NB4 (cell line): Measurements from ENCODE around the gene GAD2.

Experiments used
- DNase-seq: peaks from one replicate; pipeline ENCODE4 v3.0.0; 2010; ENCODE audit warnings: low read depth
- H3K4me3 ChIP-seq: one replicate; pipeline ENCODE4 v1.5.1; 2011; ENCODE audit warnings: mild to moderate bottlenecking, low read depth, low read length, moderate library complexity
- MYC ChIP-seq: IDR thresholded peaks from 2 replicates; pipeline ENCODE4 v1.6.1; 2011; ENCODE audit warnings: low read depth, low read length
- POLR2A ChIP-seq: IDR thresholded peaks from 2 replicates; pipeline ENCODE4 v1.6.1; 2011; ENCODE audit warnings: mild to moderate bottlenecking; ENCODE audit not compliant: insufficient read length; ENCODE audit errors: extremely low read depth
- TF ChIP-seq, protein P1 (sequence below): IDR thresholded peaks from 2 replicates; pipeline ENCODE4 v1.6.1; 2011; ENCODE audit warnings: low read depth, low read length
- TF ChIP-seq, protein P2 (sequence below): IDR thresholded peaks from one replicate; pipeline ENCODE4 v1.5.1; 2012; ENCODE audit warnings: low read depth, low read length

The GAD2 gene

DNA sequence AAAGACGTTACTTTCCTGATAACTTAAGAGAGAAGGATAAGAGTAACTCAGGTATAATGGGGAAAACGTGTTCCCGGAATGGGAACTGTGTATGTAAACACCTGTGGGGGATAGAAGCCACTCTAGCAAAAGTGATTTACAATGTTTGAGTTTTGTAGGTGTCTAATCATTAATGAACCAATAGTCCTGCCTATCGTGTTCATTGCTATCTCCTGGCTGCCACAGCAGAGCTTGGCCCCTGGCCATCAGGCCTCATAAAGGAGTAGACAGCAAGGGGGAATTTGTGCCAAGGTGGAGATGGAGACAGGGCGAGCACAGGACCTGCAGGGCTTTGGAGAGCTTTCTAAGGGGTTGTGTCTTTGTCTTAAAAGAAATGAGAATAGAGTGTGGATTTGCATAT is 102.1 kb downstream of the GAD2 start:
- H3K4me3 ChIP-seq, result no peak overlapping the region
- DNase-seq, result no peak
- TF ChIP-seq POLR2A (no peak), MYC (no peak)
- TF ChIP-seq, protein P1, sequence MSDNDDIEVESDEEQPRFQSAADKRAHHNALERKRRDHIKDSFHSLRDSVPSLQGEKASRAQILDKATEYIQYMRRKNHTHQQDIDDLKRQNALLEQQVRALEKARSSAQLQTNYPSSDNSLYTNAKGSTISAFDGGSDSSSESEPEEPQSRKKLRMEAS, result no peak
- TF ChIP-seq, protein P2, sequence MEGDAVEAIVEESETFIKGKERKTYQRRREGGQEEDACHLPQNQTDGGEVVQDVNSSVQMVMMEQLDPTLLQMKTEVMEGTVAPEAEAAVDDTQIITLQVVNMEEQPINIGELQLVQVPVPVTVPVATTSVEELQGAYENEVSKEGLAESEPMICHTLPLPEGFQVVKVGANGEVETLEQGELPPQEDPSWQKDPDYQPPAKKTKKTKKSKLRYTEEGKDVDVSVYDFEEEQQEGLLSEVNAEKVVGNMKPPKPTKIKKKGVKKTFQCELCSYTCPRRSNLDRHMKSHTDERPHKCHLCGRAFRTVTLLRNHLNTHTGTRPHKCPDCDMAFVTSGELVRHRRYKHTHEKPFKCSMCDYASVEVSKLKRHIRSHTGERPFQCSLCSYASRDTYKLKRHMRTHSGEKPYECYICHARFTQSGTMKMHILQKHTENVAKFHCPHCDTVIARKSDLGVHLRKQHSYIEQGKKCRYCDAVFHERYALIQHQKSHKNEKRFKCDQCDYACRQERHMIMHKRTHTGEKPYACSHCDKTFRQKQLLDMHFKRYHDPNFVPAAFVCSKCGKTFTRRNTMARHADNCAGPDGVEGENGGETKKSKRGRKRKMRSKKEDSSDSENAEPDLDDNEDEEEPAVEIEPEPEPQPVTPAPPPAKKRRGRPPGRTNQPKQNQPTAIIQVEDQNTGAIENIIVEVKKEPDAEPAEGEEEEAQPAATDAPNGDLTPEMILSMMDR, result no peak

DNA sequence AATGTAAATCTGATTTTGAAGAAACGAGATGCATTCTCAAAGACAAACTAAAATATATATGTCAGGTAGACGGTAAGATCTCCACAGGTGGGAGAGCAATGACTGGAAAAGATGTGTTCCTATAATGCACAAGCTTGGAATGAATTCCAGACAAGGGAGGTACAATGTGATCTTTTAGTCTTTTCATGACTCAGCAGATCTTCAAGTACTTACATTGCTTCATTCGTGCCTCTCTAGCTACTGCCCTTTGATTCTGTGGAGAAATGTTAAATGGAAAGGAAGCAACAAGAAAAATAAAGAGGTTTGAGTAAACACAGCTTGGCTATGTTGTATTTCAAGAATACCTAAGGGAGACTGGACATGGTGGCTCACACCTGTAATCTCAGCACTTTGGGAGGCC is 106.6 kb downstream of the GAD2 start:
- TF ChIP-seq, protein P1, result no peak
- TF ChIP-seq, protein P2, result no peak
- TF ChIP-seq POLR2A (no peak), MYC (no peak)
- H3K4me3 ChIP-seq, result no peak overlapping the region
- no peak for DNase-seq

DNA sequence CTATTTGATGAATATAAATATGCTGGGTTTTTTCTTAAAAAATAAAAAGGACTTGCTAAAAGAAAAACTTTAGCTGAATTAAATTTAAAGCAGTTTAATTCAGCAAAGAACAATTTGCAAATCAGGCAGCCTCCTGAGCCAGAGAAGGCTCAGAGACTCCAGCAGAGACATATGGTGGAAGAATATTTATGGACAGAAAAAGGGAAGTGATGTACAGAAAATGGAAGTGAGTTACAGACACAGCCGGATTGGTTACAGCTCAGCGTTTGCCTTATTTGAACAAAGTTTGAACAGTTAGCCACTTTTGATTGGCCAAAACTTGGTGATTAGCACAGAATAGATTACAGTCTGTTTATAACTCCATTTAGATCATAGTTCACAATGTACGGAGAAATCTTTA is 110.3 kb downstream of the GAD2 start:
- no peak overlapping the region for H3K4me3 ChIP-seq
- peak; percentile 21 for DNase-seq
- TF ChIP-seq, protein P1, result no peak
- TF ChIP-seq MYC (no peak), POLR2A (no peak)
- TF ChIP-seq, protein P2, result no peak

DNA sequence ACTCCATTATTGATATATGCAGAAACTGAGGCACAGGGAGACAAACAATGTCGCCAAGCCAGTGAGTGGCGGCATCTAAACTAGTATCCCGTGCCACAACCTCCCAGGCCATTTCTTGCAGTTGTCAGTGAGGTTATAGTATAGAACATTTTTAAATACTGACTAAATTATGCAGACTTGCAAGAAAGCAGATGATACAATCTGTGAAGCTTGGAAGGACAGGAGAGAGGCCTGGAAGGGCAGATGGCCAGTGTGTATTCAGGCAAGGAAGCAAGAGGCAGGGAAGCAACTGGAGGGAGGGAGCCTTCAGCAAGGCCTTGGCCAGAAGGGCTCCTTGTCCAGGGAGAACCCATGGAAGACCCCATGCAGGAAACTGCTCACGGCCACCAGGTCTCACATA is 111.2 kb downstream of the GAD2 start:
- DNase-seq, result no peak
- TF ChIP-seq, protein P1, result no peak
- no peak for TF ChIP-seq POLR2A
- TF ChIP-seq, protein P2, result no peak
- TF ChIP-seq MYC, result no peak
- no peak overlapping the region for H3K4me3 ChIP-seq

DNA sequence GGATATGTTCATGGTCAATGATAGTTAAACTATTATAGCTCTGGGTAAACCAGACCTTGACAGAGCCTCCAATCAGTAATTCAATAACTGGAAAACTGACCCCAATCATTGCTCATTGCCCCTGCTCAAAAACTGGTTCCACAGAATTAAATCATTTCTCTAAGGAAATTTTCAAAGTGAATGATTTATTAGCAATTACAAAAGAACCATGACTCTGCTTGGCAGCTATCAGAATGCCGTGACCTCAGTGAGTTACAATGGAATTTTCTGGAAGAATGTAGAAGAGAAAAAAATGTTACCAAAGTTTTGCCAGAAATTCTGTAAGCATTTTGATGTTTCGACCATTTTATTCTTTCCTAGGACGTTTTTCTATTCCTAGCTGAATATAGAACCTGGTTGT is 114.8 kb downstream of the GAD2 start:
- DNase-seq, result no peak
- no peak overlapping the region for H3K4me3 ChIP-seq
- no peak for TF ChIP-seq MYC
- TF ChIP-seq, protein P1, result no peak
- no peak for TF ChIP-seq POLR2A
- TF ChIP-seq, protein P2, result no peak
